GM19240 (cell line): ENCODE data around the gene LRRC8B.
A peak's percentile ranks its signal among the peaks of the same experiment; 100 is the strongest.
"Not testable (repeated sequence)": the region's sequence is repeated elsewhere in the genome, so short reads cannot be mapped to it uniquely, and the experiment has no call there.

Source experiments
- DNase-seq: peaks from one replicate; pipeline ENCODE4 v3.0.0; 2011; ENCODE audit warnings: low spot score; ENCODE audit not compliant: insufficient read length

LRRC8B gene

DNA sequence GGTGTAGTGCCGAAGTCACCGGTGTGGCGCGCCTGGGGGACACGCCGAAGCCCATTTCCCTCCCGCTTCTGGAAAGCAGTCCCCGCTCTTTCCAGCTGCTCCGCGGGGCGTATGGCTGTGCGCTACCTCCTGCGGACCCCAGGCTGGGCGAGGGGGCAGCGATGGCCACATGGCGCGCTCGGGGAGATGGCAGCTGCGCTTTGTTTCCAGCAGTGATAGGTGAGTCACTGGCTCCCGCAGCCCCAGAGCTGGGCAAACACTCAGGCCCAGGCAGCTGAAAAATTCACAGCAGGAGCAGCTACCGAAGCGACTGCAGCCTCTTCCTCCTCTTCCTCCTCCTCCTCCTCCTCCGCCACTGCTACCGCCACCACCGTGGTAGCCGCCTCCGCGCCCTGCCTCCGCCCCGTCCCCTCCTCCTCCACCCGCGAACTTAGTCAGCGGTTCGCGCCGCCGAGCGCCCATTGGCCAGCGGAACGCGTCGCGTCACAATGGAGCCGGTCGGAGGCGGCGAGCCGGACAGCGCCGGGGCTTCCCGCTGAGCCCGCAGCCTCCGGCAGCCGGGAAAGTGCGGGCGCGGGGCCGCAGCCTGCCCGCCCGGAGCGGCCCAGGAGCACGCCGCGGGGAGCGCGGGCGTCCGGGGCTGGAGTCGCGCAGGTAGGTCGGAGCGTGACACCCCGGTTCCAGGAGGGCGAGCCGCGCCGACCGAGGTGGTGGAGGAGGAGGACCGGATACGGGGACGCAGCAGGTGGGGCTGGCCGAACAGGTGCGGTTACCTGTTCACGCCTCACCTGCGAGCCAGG lies at the start of gene LRRC8B:
Gene LRRC8B, plus strand, starts transcription at position 461 of the 800 bp plus-strand sequence. CDS start 57,822 bp downstream, outside the sequence.
- peak; percentile 39 for DNase-seq

DNA sequence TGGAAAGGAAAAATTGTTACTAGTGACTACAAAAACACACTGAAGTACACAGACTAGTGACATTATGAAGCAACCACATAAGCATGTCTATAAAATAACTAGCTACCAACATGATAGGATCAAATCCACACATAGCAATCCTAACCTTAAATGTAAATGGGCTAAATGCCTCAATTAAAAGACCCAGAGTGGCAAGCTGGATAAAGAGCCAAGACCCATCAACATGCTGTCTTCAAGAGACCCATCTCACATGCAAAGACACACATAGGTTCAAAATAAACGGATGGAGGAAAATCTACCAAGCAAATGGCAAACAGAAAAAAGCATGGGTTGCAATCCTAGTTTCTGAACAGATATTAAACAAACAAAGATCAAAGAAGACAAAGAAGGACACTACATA lies 49.4 kb upstream of the LRRC8B start:
- DNase-seq, result no peak

DNA sequence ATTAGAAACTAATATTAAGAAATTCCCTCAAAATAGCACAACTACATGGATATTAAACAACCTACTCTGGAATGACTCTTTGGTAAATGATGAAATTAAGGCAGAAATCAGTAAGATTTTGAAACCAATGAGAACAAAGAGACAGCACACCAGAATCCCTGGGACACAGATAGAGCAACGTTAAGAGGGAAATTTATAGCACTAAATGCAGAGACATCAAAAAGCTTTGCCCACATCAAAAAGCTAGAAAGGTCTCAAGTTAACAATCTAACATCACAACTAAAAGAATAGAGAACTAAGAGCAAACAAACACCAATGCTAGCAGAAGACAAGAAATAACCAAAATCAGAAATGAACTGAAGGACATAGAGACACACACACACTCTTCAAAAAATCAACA lies 48.6 kb upstream of the LRRC8B start:
- DNase-seq, result no peak

DNA sequence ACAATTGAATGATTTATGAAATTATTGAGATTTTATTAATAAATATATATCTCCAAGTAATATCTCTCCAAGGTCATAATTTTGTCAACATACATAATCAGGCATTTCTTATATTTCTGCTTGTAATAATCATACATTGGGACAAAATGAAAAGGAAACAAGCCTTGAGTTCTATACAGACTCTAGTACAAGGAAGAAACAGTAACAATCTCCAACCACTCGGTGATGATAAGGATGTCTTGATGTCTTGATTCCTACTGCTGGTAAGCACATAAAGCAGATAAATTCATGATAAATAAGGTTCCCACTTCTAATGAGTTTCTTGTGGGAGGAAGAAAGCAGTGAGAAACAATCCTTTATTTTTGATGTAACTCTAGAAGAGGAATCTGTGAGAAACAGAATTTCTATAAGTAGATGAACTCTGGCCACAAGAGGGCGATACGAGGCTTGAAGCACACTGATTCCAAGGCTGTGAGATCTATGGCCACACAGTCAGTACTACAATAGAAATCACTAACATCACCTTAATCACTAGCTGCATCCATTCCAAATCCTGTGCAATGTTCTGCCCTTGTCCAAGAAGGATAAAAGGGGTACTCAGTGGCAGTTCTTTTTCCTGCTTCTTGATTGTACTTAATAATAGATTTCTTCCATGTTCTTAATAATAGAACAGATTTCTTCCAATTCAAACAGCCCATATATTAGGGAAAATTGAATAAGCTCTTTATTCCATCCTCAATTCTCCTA lies 41.4 kb upstream of the LRRC8B start:
- peak; percentile 39 for DNase-seq

DNA sequence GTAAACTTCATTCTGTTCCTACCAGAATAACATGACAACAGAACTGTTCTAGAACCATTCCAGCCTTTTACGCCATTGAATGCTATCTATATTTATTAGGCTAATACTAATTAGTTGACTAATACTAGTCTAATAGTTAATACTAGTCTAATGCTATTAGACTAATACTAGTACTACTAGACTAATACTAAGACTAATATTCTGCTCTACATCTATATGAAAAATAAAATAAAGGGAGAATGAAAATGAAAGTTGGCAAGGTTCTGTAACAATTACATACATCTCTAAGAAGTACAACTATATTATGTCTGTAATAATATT lies 40.9 kb upstream of the LRRC8B start:
- no peak for DNase-seq

DNA sequence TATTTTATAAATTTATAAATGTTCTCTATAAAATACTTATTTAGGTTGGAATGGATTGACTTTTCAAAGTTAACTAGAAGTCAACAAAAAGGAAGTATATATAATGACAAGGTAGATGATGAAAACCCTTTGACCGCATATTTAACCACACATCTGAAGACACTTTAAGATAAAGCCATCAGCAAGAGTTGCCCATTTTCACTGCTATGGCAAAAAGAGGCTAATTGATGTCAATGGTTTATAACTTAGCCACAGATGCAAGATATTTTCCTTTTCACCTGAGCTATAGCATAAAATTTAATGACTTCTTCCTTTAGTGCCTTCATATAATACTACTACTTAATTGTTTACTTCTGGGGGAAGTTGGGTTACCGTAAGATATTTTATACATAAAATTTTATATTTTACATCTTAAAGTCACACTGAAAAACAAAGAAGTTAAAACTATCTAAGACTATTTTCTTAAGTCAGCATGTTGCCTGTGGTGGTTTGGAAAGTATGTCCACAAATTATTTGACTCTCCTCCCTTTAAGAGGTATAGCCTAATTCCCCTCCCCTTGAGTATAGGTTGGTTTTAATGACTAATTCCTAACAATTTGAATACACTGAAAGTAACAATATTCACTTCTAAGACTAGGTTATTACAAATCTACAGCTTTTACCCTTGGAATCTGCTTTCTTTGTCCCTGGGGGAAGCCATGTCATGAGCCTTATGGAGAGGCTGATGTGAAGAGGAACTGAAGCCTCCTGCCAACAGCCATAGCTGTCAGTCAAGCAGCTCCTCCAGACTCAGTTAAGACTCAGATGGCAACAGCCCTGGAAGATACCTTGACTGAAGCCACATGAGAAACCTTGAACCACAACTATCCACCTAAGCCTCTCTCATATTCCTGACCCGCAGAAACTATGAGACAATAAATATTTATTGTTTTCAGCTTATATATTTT lies 40.3 kb upstream of the LRRC8B start:
- no peak for DNase-seq

DNA sequence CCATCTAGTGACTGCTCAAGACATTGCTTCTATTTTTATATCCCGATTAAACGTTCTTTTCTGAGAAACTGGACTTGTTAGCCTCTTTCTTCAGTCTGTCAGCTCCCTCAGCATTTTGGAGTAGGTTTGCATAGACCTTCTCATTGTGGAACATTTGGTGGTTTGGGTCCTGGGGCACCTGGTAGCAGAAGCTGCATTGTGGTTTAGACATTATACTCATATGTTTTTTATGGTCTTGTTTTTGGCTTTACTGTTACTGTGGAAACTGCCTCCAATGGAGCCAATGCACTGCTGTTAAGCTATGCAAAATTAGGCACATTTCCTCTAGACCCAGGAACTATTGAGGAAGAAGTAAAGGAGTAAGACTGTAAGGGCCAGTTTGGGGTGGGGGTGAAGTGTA lies 36.7 kb upstream of the LRRC8B start:
- DNase-seq, result no peak

DNA sequence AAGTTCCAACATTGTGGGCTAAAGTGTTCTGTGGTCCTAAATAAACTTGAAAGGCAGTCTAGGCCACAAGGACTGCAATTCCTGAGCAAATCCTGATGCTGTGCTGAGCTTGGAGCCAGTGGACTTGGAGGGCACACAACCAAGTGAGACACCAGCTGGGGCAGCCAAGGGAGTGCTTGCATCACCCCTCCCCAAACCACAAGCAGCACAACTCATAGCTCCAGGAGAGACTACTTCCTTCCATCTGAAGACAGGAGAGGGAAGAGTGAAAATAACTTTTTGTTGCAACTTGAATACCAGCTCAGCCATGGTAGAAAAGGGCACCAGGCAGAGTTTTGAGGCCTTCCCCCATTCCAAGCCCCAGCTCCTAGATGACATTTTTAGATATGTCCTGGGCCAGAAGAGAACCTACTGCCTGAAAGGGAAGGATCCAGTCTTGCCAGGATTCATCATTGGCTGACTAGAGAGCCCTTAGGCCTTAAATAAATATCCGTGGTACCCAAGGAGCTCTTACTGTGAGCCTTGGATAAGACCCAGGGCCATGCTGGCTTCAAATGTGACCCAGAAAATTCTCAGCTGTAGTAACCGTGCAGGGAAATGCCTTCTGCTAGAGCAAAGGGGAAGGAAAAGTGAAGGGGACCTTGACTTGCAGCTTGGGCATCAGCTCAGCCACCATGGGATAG lies 35.4 kb upstream of the LRRC8B start:
- no peak for DNase-seq

DNA sequence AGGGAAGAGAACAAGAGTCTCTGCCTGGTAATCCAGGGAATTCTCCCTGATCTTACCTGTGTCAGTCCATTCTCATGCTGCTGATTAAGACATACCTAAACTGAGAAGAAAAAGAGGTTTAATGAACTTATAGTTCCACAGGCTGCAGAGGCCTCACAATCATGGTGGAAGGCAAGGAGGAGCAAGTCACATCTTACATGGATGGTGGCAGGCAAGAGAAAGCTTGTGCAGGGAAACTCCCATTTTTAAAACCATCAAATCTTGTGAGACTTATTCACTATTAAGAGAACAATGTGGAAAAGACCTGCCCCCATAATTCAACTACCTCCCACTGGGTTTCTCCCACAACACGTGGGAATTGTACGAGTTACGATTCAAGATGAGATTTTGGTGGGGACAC lies 34.2 kb upstream of the LRRC8B start:
- DNase-seq, result no peak

DNA sequence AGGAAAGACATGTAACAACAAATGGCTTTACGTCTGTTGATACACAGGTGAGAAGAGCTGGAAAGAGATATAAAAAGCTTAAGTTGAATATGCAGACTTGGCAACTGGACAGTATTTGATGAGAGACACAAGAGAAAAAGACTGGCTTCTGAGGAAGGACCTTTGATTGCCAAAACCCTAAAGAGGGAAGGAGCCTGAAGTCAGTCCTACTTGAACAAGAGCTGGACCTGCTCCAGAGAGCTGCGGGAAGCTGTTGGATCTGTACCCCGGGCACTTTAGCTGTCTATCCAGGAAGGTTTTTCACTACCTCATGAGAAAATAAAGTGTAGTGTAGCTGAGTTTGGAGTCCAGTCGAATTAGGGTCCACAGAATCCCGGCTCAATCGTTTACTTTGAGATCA lies 25.3 kb upstream of the LRRC8B start:
- DNase-seq, result no peak

DNA sequence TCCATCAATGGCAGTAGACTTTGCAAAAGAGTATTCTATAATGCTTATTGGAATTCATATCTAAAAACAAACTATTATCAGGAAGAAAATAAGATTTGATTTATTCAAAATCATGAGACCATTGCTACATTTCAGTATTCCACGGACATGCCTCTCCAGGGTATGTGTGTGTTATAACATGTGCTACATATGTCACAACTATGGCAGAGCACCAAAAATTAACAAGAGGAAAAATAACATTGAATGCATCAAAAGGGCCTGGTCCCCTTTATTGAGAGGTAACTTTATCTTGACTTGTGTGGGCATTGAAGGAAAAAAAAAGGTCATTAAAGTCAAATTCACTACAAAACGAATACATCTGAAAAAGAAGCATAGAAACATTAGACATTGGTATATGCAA lies 22.6 kb upstream of the LRRC8B start:
- DNase-seq, result no peak

DNA sequence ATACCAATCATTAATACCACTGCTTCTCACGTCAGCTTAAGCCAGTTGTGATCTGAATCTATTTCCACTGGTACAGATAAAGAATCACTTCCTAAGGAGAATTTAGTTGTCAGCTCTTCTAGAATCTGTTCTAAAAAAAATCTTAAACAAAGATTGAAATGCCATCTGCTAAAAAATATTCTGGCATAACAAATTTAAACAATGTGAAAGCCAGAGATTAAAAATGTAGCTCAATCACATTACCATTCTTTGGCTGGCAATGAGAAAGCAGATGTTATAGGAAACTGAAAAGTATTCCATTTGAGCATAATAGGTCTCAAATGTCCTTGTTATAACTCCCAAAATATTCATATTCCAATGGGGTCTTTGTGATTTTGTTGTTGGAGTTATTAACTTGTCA lies 21.7 kb upstream of the LRRC8B start:
- DNase-seq, result no peak

DNA sequence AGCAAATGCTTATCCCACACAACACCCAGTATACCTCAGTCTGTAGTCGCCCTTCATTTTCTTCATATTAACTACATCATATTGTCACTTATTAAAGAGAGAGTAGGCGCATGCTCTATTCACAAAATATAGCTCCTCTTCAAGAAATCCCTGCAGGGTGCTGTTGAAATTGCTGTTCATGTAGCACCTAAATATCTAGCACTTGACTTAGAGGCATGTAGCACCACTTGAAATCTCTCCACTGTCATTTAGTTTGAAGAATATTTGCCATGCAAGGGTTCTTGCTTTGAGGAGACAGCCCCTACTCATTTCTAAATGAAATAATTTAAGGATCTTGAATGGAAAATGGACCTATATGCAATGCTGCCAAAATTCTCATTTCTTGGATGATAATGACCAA lies 20.9 kb upstream of the LRRC8B start:
- no peak for DNase-seq

DNA sequence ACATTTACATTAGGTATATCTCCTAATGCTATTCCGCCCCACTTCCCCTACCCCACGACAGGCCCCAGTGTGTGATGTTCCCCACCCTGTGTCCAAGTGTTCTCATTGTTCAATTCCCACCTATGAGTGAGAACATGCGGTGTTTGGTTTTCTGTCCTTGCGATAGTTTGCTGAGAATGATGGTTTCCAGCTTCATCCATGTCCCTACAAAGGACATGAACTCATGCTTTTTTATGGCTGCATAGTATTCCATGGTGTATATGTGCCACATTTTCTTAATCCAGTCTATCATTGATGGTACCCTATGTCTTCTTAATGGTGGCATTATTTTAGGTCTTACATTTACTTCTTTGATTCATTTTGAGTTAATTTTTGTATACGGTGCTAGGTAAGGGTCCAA lies 14.6 kb upstream of the LRRC8B start:
- DNase-seq, result not testable (repeated sequence)

DNA sequence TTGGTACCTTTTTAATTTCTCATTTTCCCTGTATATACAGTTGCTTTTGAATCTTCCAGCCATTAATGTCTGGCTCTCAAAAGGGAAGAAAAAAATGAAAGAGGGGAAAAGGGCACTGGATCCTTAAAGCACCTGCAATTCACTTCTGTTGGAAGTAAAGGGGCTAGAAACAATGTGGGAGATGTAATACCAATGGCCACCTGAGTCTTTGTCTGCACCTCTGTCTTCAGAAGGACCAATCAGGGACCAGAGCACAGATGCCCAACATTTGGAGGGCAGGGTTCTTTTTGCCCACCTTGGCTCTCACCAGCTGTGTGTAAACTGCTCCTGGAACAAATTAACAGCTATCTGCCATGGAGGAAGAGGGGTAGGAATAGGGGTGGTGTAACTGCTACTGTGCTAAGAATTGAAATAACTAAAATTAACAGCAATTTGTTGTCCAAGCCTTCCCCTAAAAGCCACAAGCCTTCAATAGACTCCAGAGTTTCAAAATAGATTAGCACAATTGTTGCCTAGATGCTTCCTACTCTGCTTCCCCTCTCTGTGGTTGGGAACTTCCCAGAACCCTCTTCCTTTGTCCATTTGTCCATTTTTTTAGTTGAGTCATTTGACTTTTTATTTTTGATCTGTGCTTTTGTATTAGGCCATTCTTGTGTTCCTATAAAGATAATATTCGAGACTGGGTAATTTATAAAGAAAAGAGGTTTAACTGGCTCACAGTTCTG lies 11.5 kb upstream of the LRRC8B start:
- DNase-seq, result no peak

DNA sequence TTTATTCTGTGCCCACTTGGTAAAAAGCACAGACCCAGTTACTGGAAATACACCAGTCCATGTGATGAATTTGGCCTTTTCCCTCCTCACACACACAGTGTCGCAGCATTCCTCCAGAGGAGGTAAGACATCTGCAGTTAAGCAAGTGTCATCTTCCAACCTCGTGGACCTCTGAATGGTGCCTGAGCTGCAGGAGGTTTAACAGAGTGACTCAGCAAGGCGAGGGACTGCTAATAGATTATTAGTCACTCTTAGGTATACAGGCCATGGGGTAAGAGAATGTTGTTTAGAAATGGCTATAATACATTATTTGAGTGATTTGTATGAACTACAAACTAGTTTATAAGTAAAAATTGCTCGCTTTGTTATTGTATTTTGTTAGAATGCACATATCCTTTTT lies 8.6 kb upstream of the LRRC8B start:
- DNase-seq, result no peak

DNA sequence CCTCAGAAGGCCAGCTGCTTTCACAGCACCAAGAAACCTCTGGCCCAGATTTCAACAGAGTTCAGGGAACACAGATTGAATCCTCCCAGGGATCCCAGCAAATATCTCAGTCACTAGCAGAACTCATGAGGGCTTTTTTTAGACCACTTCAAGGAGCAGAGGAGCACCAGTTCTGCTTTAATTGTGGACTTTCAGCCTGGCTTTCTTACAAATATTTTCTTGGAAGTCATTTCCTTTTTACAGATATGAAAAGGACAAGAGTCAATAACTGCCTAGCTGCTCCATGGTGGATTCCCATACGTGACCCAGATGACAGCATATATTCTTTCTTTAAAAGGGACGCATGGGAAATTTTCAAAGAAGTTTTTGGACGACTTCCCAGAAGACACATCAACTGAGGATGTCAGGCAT lies 6.4 kb upstream of the LRRC8B start:
- DNase-seq, result no peak

DNA sequence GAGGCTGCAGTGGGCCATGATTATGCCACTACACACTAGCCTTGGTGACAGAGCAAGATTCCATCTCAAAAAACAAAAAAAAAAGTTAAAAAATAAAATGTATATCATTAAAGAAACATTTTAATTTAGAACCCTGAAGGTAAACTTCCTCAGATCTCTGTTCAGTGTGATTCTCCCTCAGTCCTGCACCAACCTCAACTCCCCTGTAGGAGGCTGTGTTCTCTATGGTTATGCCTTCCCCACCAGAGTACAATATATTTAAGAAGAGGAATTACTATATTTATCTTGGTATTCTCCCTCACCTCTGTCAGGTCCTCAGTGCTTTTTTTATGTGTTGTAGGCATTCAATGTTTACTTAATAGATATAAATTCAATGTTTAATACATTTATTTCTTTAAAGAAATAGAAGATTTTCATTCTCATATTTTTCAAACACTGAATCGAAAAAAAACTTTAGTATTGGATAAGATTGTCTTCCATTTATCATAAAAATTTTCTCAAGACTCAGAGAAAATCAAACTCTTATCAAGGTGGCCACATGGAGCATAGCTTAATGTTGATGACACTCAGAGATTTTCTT lies 4.8 kb upstream of the LRRC8B start:
- DNase-seq, result no peak

DNA sequence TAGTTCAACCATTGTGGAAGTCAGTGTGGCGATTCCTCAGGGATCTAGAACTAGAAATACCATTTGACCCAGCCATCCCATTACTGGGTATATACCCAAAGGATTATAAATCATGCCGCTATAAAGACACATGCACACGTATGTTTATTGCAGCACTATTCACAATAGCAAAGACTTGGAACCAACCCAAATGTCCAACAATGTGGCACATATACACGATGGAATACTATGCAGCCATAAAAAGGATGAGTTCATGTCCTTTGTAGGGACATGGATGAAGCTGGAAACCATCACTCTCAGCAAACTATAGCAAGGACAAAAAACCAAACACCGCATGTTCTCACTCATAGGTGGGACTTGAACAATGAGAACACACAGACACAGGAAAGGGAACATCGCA lies 2.7 kb upstream of the LRRC8B start:
- not testable (repeated sequence) for DNase-seq
